Measurements from ENCODE around the gene GARNL3. TPM values are rescaled to one million over a fixed set of nuclear protein-coding genes. Genes with fewer than 3 reads are reported as not detected.

GARNL3 gene
- total and polyA plus RNA-seq, 2 donors (not counting 3 experiments of a cell fraction or from before 2014, with no cell fraction given): 1.4 to 8.3 TPM

DNA sequence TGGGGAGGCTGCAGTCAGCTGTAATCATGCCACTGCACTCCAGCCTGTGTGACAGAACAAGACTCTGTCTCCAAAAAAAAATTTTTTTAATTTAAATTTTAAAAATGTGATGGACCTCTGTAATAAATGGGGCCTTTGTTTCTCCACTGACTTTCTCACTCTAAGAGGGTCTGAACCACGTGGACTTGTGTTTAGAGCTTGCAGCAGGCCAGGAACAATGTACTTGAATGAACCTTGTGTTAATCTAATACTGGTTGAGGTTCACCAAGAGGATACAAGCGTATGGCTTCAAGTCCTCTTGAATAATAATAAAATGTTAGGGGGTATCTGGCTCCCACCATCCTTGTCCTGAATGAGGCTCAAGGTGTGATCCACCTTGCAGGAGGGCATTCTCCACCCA is 118.0 kb downstream of the GARNL3 start:
- Histone ChIP-seq H3K4me2 (ENCODE audit: insufficient read depth, low read length) (no peak overlapping the region), H3K36me3 (ENCODE audit: control insufficient read depth in 2 of 2, extremely low read depth in 1 of 2, insufficient read depth in 2 of 2, low read length in 2 of 2) (no peaks in the 10 kb centered on the region), H3K27me3 (ENCODE audit: control insufficient read depth in 2 of 2, insufficient read depth in 2 of 2, low read length in 2 of 2) (peaks cover 0 to 6% of the 10 kb centered on the region in 2 experiments), H3K9ac (replicated peaks; ENCODE audit: extremely low read depth, insufficient read depth, low read length) (no peak overlapping the region), H3K4me1 (ENCODE audit: control insufficient read depth, extremely low read depth, insufficient read depth, low read length) (no peaks in the 10 kb centered on the region), H3K4me3 (replicated peaks in 1 of 3; ENCODE audit: insufficient read depth in 1 of 3, low read depth in 1 of 3, low read length in 3 of 3) (no peak overlapping the region), H4K20me1 (replicated peaks; ENCODE audit: control insufficient read depth, extremely low read depth, insufficient read depth, low read length) (no peaks in the 10 kb centered on the region), H2AFZ (ENCODE audit: low read depth, low read length) (no peak overlapping the region), H3K9me3 (replicated peaks; ENCODE audit: control insufficient read depth, insufficient read depth, low read length) (no peaks in the 10 kb centered on the region), H3K9me1 (replicated peaks; ENCODE audit: control insufficient read depth, extremely low read depth, insufficient read depth, low read length) (no peaks in the 10 kb centered on the region), H3K27ac (ENCODE audit: insufficient read depth, low read depth, low read length) (no peak overlapping the region), H3K79me2 (ENCODE audit: control insufficient read depth, insufficient read depth, low read length) (no peaks in the 10 kb centered on the region)
- FAIRE-seq: no peak
- DNase-seq (ENCODE audit: low read depth, low spot score): no peak
- TF ChIP-seq POLR2AphosphoS5 (IDR thresholded peaks at IDR 0.05; ENCODE audit: insufficient read depth, low read depth, low read length): no peak
- TF ChIP-seq, protein P1, sequence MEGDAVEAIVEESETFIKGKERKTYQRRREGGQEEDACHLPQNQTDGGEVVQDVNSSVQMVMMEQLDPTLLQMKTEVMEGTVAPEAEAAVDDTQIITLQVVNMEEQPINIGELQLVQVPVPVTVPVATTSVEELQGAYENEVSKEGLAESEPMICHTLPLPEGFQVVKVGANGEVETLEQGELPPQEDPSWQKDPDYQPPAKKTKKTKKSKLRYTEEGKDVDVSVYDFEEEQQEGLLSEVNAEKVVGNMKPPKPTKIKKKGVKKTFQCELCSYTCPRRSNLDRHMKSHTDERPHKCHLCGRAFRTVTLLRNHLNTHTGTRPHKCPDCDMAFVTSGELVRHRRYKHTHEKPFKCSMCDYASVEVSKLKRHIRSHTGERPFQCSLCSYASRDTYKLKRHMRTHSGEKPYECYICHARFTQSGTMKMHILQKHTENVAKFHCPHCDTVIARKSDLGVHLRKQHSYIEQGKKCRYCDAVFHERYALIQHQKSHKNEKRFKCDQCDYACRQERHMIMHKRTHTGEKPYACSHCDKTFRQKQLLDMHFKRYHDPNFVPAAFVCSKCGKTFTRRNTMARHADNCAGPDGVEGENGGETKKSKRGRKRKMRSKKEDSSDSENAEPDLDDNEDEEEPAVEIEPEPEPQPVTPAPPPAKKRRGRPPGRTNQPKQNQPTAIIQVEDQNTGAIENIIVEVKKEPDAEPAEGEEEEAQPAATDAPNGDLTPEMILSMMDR (IDR thresholded peaks at IDR 0.05; ENCODE audit: extremely low read depth in 1 of 2, insufficient read depth in 1 of 2, low read depth in 1 of 2, low read length in 2 of 2): no peak
- TF ChIP-seq, protein P2, sequence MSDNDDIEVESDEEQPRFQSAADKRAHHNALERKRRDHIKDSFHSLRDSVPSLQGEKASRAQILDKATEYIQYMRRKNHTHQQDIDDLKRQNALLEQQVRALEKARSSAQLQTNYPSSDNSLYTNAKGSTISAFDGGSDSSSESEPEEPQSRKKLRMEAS (IDR thresholded peaks at IDR 0.05; ENCODE audit: insufficient read depth, insufficient read length): no peak
- no peak for TF ChIP-seq FOS (IDR thresholded peaks at IDR 0.05; ENCODE audit: borderline replicate concordance, insufficient read depth, low read length)
- TF ChIP-seq MYC (IDR thresholded peaks at IDR 0.05; ENCODE audit: low read depth, low read length): no peak
- TF ChIP-seq POLR2A (IDR thresholded peaks at IDR 0.05; ENCODE audit: low read depth, low read length): no peak
- intact Hi-C loops (cut with micrococcal nuclease) (no loop called here), dilution Hi-C loops (cut with MboI; ENCODE audit: extremely low pct_ligation_motif_present, low sequenced_read_pairs) (no loop called here)
- BruUV-seq (replicated peaks): no TSS peak
- ChIA-PET POLR2A (no interaction called here), CTCF (interaction anchor here (0.7 to 1.8 kb wide), 3 partner anchors 14 to 47 kb away, joined by 3 read pairs; partner anchors contain the start of gene SLC2A8)
